HCT116 (cell line): ENCODE results near the gene PRDM2.

Experiments used
- CEBPB ChIP-seq: IDR thresholded peaks from 2 replicates; pipeline ENCODE4 v1.6.1; 2012; ENCODE audit warnings: low read depth
- CTCF ChIP-seq, 3 experiments: fragments of 200-600 bp in 1 of 3; sonication (generic) in 1 of 3; IDR thresholded peaks in 2 of 3; conservative IDR thresholded peaks in 1 of 3; 2 replicates each; pipeline ENCODE4 v1.5.1; 2012 to 2017; ENCODE audit warnings: low read depth in 2 of 3, low read length in 2 of 3, antibody characterized with exemption in 1 of 3, borderline replicate concordance in 1 of 3, control low read depth in 1 of 3, mild to moderate bottlenecking in 1 of 3, mixed read lengths in 1 of 3, mixed run types in 1 of 3, moderate library complexity in 1 of 3; ENCODE audit not compliant: insufficient read depth in 1 of 3
- MAX ChIP-seq: IDR thresholded peaks from 2 replicates; pipeline ENCODE4 v1.6.1; 2012
- POLR2A ChIP-seq: IDR thresholded peaks from 2 replicates; pipeline ENCODE4 v1.7.0; 2011; ENCODE audit warnings: borderline replicate concordance; ENCODE audit not compliant: insufficient read depth, insufficient read length; ENCODE audit errors: extremely low read depth
- REST ChIP-seq: IDR thresholded peaks from 2 replicates; pipeline ENCODE4 v1.6.1; 2012; ENCODE audit warnings: low read depth

GRCh38 chr1:13836136-13836535 is 136.1 kb downstream of the PRDM2 start:
- TF ChIP-seq MAX (no peak), REST (no peak), CTCF (IDR thresholded peaks at IDR 0.05 in 2 of 3, conservative IDR thresholded peaks at IDR 0.05 in 1 of 3; ENCODE audit: borderline replicate concordance in 1 of 3, insufficient read depth in 1 of 3, low read depth in 2 of 3, low read length in 2 of 3) (no peak), CEBPB (no peak), POLR2A (no peak)
